ENCODE measurements around the gene MST1.

DNA sequence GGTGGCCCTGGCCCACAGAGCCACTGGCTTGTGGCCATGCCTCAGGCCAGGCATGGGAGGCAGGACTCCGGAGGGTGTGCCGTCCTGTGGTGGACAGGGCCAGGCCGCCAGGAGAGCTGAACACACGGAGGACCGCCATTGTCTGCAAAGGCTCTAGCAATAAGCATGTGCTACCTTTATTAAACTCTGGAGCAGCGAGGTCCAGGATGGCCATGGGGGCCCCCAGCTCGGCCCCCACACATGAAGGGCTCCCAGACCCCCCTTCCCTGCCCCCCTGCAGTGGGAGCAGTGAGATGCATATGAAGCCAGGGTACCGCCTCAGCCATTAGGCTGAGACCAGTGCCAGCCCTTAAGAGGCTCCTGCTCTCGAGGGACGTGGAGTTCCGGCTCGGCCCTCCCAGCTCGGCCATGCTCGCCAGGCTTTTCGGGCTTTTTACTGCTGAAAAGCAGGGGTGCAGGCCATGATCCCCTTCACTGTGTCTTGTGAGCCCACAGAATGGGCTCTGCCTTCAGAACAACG lies 27.5 kb upstream of the MST1 start:
- no peak for TF ChIP-seq POLR2A (IDR thresholded peaks at IDR 0.05; ENCODE audit: low read depth, low read length)
- TF ChIP-seq POLR2AphosphoS5 (IDR thresholded peaks at IDR 0.05; ENCODE audit: low read depth, low read length), result no peak; the same call in 1 of the 2 replicates
